MM.1S (cell line): ENCODE measurements around the gene DPEP2NB.

Source experiments
- EZH2 ChIP-seq: fragments of 300-600 bp; sonication (generic); optimal IDR thresholded peaks from 2 replicates; pipeline ENCODE3; 2017; ENCODE audit warnings: low read depth, mild to moderate bottlenecking, antibody characterized with exemption, low read length, mixed read lengths
- TF ChIP-seq, protein P1 (sequence below): fragments of 300-600 bp; sonication (generic); IDR thresholded peaks from 2 replicates; pipeline ENCODE4 v1.5.1; 2016; ENCODE audit warnings: antibody characterized with exemption, low read length, mixed read lengths

DNA sequence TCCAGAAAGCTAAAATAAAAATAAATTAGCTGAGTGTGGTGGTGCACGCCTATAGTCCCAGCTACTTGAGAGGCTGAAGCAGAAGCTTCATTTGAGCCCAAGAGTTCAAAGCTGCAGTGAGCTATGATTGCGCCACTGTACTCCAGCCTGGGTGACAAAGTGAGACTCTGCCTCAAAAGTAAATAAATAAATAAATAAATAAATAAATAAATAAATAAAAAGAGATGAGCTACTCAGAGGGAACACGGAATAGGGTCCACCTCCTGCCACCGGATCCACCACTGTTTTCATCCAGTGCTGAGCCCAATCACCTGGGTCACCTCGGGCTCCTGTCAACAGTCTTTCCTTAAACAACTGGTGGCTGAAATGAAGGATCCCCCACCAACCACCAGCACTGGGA is 28.8 kb downstream of the DPEP2NB start:
- TF ChIP-seq, protein P1, sequence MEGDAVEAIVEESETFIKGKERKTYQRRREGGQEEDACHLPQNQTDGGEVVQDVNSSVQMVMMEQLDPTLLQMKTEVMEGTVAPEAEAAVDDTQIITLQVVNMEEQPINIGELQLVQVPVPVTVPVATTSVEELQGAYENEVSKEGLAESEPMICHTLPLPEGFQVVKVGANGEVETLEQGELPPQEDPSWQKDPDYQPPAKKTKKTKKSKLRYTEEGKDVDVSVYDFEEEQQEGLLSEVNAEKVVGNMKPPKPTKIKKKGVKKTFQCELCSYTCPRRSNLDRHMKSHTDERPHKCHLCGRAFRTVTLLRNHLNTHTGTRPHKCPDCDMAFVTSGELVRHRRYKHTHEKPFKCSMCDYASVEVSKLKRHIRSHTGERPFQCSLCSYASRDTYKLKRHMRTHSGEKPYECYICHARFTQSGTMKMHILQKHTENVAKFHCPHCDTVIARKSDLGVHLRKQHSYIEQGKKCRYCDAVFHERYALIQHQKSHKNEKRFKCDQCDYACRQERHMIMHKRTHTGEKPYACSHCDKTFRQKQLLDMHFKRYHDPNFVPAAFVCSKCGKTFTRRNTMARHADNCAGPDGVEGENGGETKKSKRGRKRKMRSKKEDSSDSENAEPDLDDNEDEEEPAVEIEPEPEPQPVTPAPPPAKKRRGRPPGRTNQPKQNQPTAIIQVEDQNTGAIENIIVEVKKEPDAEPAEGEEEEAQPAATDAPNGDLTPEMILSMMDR: no peak
- TF ChIP-seq EZH2: no peak
